Left cardiac atrium (tissue), 4 donors: ENCODE measurements around the gene ADARB1. TPM values are rescaled to one million over a fixed set of nuclear protein-coding genes. Genes with fewer than 3 reads are reported as not detected.

Experiments used
- ATAC-seq, 2 donors: fragments of 200-7000 bp; cut with Tn5 transposase; one replicate each; pipeline ENCODE4 v1.9.1; 2020; ENCODE audit warnings: mild to moderate bottlenecking in 2 of 2, moderate library complexity in 2 of 2
- DNase-seq: peaks from one replicate; pipeline ENCODE4 v3.0.0-alpha.2; 2020
- intact Hi-C, 2 donors: fragments of 100-400 bp; cut with DNase I; formaldehyde crosslinking; loops; one replicate each; pipeline versions ENCODE4 v1.14.1 to v1.15.1; 2022 to 2023
- total RNA-seq, 2 donors: library from RNA; stranded (reverse); fragmentation: NEBNext Ultra II Directional; extraction: Animal tissue kit (Norgen Biotek cat#: 25700); gene quantifications; one replicate each; pipeline ENCODE4 v1.2.1, GENCODE V29; 2021
- donor health status: DM: no; HTN: yes; CAD: no.
- donor health status: DM: no; HTN: yes; CAD: no; lungs with severe emphysema.
- donor health status: DM: yes; HTN: yes; CAD: no.
- donor health status: Dilated cardiomyopathy.

ADARB1 gene
- total RNA-seq, 2 donors from 2014 or later = 20.6 to 21.7 TPM

- no peak for DNase-seq
- intact Hi-C loops = loop anchor here in 1 of 2 donors (10.0 kb wide), 1 partner anchor 303 kb away; no protein-coding TSS in a partner anchor
Observed at GRCh38 chr21:45151445-45152160, 77.2 kb downstream of the ADARB1 start.

GRCh38 chr21:45152265-45152746, 77.9 kb downstream of the ADARB1 start:
- DNase-seq (peak; percentile 39), ATAC-seq (peak; percentile 44 to 54)
- intact Hi-C loops = loop anchor here in 1 of 2 donors (10.0 kb wide), 1 partner anchor 302 kb away; no protein-coding TSS in a partner anchor

More at GRCh38 chr21:45151445-45152160, 77.2 kb downstream of the ADARB1 start:
- ATAC-seq = peak in 1 of 2 donors; percentile 6

GRCh38 chr21:45153358-45154318, 79.3 kb downstream of the ADARB1 start:
- intact Hi-C loops = loop anchor here in 1 of 2 donors (10.0 kb wide), 1 partner anchor 301 kb away; no protein-coding TSS in a partner anchor
- DNase-seq (no peak), ATAC-seq (no peak)

GRCh38 chr21:45154511-45155508, 80.4 kb downstream of the ADARB1 start:
- DNase-seq = no peak
- peak; percentile 53 to 83 for ATAC-seq
- intact Hi-C loops = loop anchor here in 1 of 2 donors (10.0 kb wide), 1 partner anchor 300 kb away; no protein-coding TSS in a partner anchor

GRCh38 chr21:45155910-45156309, 81.5 kb downstream of the ADARB1 start:
- ATAC-seq = no peak
- intact Hi-C loops = loop anchor here in 1 of 2 donors (10.0 kb wide), 1 partner anchor 299 kb away; no protein-coding TSS in a partner anchor

GRCh38 chr21:45156459-45156858, 82.1 kb downstream of the ADARB1 start:
- DNase-seq (no peak), ATAC-seq (no peak)
- intact Hi-C loops = loop anchor here in 1 of 2 donors (10.0 kb wide), 1 partner anchor 298 kb away; no protein-coding TSS in a partner anchor

More at GRCh38 chr21:45155910-45156309, 81.5 kb downstream of the ADARB1 start:
- no peak for DNase-seq

- no peak for ATAC-seq
- DNase-seq = no peak
- intact Hi-C loops = loop anchor here in 1 of 2 donors (10.0 kb wide), 1 partner anchor 297 kb away; no protein-coding TSS in a partner anchor
Observed at GRCh38 chr21:45157932-45158331, 83.6 kb downstream of the ADARB1 start.

- no peak for DNase-seq
- ATAC-seq = no peak
- intact Hi-C loops = loop anchor here in 1 of 2 donors (10.0 kb wide), 1 partner anchor 296 kb away; no protein-coding TSS in a partner anchor
Observed at GRCh38 chr21:45158491-45159423, 84.4 kb downstream of the ADARB1 start.

- intact Hi-C loops = no loop called here
- DNase-seq (no peak), ATAC-seq (no peak)
Observed at GRCh38 chr21:45160198-45160597, 85.8 kb downstream of the ADARB1 start.

GRCh38 chr21:45161038-45161945, 86.9 kb downstream of the ADARB1 start:
- DNase-seq = no peak
- intact Hi-C loops = no loop called here
- no peak for ATAC-seq

- intact Hi-C loops = no loop called here
- DNase-seq = no peak
Observed at GRCh38 chr21:45162115-45162514, 87.7 kb downstream of the ADARB1 start.

GRCh38 chr21:45162809-45163208, 88.4 kb downstream of the ADARB1 start:
- intact Hi-C loops = no loop called here
- no peak for DNase-seq
- no peak for ATAC-seq

More at GRCh38 chr21:45162115-45162514, 87.7 kb downstream of the ADARB1 start:
- no peak for ATAC-seq

- peak; percentile 33 for ATAC-seq
- DNase-seq = no peak
- intact Hi-C loops = no loop called here
Observed at GRCh38 chr21:45163413-45164123, 89.2 kb downstream of the ADARB1 start.

GRCh38 chr21:45164124-45164511, 89.7 kb downstream of the ADARB1 start:
- DNase-seq (no peak), ATAC-seq (peak; percentile 73 to 79)
- intact Hi-C loops = no loop called here

GRCh38 chr21:45164838-45165237, 90.5 kb downstream of the ADARB1 start:
- DNase-seq = no peak

More at GRCh38 chr21:45164838-45165237, 90.5 kb downstream of the ADARB1 start:
- ATAC-seq = no peak
- intact Hi-C loops = no loop called here
